ENCODE data around the gene PROC.
A peak's percentile ranks its signal among the peaks of the same experiment; 100 is the strongest.

The PROC gene

GRCh38 chr2:127415593-127416505, 2.4 kb upstream of the PROC start:
- peaks cover 5% of the 10 kb centered on the region for H3K4me1 ChIP-seq (ENCODE audit: control insufficient read depth, insufficient read depth, low read length)
- H3K9me3 ChIP-seq (ENCODE audit: control insufficient read depth, insufficient read depth, low read depth, low read length) = no peaks in the 10 kb centered on the region
- POLR2A ChIA-PET = interaction anchor here (1.0 to 1.1 kb wide), 3 partner anchors 85 to 122 kb away, joined by 3 to 5 read pairs (median 3); partner anchors contain the start of genes ERCC3 and IWS1
- H3K4me3 ChIP-seq (ENCODE audit: low read depth, low read length) = peak overlapping the region; percentile 28
- H3K27ac ChIP-seq (ENCODE audit: extremely low read depth, low read depth, low read length) = peak overlapping the region; percentile 13; the same call in 1 of the 2 replicates
- CTCF ChIA-PET = interaction anchor here (0.5 to 2.2 kb wide), 29 partner anchors 9 to 244 kb away, joined by 3 to 19 read pairs (median 3); no protein-coding TSS in a partner anchor
- no peaks in the 10 kb centered on the region for H3K36me3 ChIP-seq (ENCODE audit: control insufficient read depth in 2 of 2, insufficient read depth in 1 of 2, low read length in 2 of 2)
- TF ChIP-seq ZBTB8A (tag by site-specific recombination; IDR thresholded peaks at IDR 0.05) (peak; percentile 94), GLIS1 (tag by site-specific recombination; IDR thresholded peaks at IDR 0.05) (0 out of 2 replicates have a peak, but pooled peaks have one; percentile 15), SCRT1 (tag by site-specific recombination; IDR thresholded peaks at IDR 0.05; ENCODE audit: borderline replicate concordance) (no peak), CTCF (tag by site-specific recombination; IDR thresholded peaks at IDR 0.05) (peak; percentile 90), ZNF654 (tag by site-specific recombination; IDR thresholded peaks at IDR 0.05; ENCODE audit: low read depth) (peak; percentile 5; the same call in 1 of the 2 replicates), ZBTB26 (tag by site-specific recombination; optimal IDR thresholded peaks at IDR 0.05) (peak; percentile 44), ZXDB (tag by site-specific recombination; IDR thresholded peaks at IDR 0.05) (peak; percentile 82), ZNF629 (tag by site-specific recombination; IDR thresholded peaks at IDR 0.05) (peak; percentile 63), ZNF600 (tag by site-specific recombination; IDR thresholded peaks at IDR 0.05) (0 out of 2 replicates have a peak, but pooled peaks have one; percentile 39), ZNF335 (tag by site-specific recombination; conservative IDR thresholded peaks at IDR 0.05) (peak; percentile 69), ZFP69B (tag by site-specific recombination; IDR thresholded peaks at IDR 0.05) (no peak), SP7 (tag by site-specific recombination; IDR thresholded peaks at IDR 0.05) (peak; percentile 27; the same call in 1 of the 2 replicates), ZNF391 (tag by site-specific recombination; IDR thresholded peaks at IDR 0.05; ENCODE audit: borderline replicate concordance, low read depth) (no peak), ZNF10 (tag by site-specific recombination; IDR thresholded peaks at IDR 0.05) (peak; percentile 16; the same call in 1 of the 2 replicates), ZBTB17 (tag by site-specific recombination; IDR thresholded peaks at IDR 0.05) (peak; percentile 89), ZNF133 (tag by site-specific recombination; IDR thresholded peaks at IDR 0.05) (no peak), ZNF843 (tag by site-specific recombination; IDR thresholded peaks at IDR 0.05) (no peak), ZNF449 (tag by site-specific recombination; IDR thresholded peaks at IDR 0.05) (0 out of 2 replicates have a peak, but pooled peaks have one; percentile 11), ZNF510 (tag by site-specific recombination; IDR thresholded peaks at IDR 0.05; ENCODE audit: insufficient replicate concordance) (no peak), SCRT2 (tag by site-specific recombination; IDR thresholded peaks at IDR 0.05) (peak; percentile 92), ZNF2 (tag by site-specific recombination; IDR thresholded peaks at IDR 0.05) (peak; percentile 66; the same call in 1 of the 2 replicates), ZNF548 (tag by site-specific recombination; IDR thresholded peaks at IDR 0.05) (no peak), ZNF18 (tag by site-specific recombination; IDR thresholded peaks at IDR 0.05) (peak; percentile 72; the same call in 1 of the 2 replicates)
- TF ChIP-seq, protein P1, sequence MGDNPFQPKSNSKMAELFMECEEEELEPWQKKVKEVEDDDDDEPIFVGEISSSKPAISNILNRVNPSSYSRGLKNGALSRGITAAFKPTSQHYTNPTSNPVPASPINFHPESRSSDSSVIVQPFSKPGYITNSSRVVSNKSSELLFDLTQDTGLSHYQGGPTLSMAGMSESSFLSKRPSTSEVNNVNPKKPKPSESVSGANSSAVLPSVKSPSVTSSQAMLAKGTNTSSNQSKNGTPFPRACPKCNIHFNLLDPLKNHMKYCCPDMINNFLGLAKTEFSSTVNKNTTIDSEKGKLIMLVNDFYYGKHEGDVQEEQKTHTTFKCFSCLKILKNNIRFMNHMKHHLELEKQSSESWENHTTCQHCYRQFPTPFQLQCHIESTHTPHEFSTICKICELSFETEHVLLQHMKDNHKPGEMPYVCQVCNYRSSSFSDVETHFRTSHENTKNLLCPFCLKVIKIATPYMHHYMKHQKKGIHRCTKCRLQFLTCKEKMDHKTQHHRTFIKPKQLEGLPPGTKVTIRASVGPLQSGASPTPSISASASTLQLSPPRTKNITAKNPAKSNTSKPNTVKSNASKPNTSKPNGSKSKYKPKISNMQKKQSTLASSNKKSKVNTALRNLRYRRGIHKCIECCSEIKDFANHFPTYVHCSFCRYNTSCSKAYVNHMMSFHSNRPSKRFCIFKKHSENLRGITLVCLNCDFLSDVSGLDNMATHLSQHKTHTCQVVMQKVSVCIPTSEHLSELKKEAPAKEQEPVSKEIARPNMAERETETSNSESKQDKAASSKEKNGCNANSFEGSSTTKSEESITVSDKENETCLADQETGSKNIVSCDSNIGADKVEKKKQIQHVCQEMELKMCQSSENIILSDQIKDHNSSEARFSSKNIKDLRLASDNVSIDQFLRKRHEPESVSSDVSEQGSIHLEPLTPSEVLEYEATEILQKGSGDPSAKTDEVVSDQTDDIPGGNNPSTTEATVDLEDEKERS (tag by site-specific recombination; IDR thresholded peaks at IDR 0.05) = no peak
- TF ChIP-seq, protein P2, sequence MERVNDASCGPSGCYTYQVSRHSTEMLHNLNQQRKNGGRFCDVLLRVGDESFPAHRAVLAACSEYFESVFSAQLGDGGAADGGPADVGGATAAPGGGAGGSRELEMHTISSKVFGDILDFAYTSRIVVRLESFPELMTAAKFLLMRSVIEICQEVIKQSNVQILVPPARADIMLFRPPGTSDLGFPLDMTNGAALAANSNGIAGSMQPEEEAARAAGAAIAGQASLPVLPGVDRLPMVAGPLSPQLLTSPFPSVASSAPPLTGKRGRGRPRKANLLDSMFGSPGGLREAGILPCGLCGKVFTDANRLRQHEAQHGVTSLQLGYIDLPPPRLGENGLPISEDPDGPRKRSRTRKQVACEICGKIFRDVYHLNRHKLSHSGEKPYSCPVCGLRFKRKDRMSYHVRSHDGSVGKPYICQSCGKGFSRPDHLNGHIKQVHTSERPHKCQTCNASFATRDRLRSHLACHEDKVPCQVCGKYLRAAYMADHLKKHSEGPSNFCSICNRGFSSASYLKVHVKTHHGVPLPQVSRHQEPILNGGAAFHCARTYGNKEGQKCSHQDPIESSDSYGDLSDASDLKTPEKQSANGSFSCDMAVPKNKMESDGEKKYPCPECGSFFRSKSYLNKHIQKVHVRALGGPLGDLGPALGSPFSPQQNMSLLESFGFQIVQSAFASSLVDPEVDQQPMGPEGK (tag by site-specific recombination; IDR thresholded peaks at IDR 0.05) = peak; percentile 22; the same call in 1 of the 2 replicates

All from HEK293 (cell line).